Small intestine (tissue), 7 donors: ENCODE results near the gene CCN5. TPM values are rescaled to one million over a fixed set of nuclear protein-coding genes. Genes with fewer than 3 reads are reported as not detected.
A peak's percentile ranks its signal among the peaks of the same experiment; 100 is the strongest.

ENCODE experiments used
- DNase-seq, 2 donors: peaks; one replicate each; pipeline versions ENCODE4 v3.0.0 to v3.0.0-alpha.2; 2013
- FAIRE-seq: peaks from 2 replicates; lab custom pipeline; 2012; peaks lifted over from hg19 to GRCh38; lab: Jason Lieb, UNC
- H3K27ac ChIP-seq, 3 donors: one replicate each; pipeline ENCODE4 v1.5.1; 2013; ENCODE audit warnings: low read length in 2 of 3, mild to moderate bottlenecking in 2 of 3, control low read depth in 1 of 3, inconsistent platforms in 1 of 3, low read depth in 1 of 3, moderate library complexity in 1 of 3
- H3K27me3 ChIP-seq, 3 donors: one replicate each; pipeline ENCODE4 v1.6.1; 2013; ENCODE audit warnings: low read length in 3 of 3, inconsistent platforms in 1 of 3; ENCODE audit not compliant: control insufficient read depth in 3 of 3, insufficient read depth in 3 of 3
- H3K36me3 ChIP-seq, 3 donors: one replicate each; pipeline ENCODE4 v1.6.1; 2013; ENCODE audit warnings: low read length in 3 of 3, inconsistent platforms in 1 of 3, low read depth in 1 of 3, mild to moderate bottlenecking in 1 of 3, moderate library complexity in 1 of 3; ENCODE audit not compliant: control insufficient read depth in 3 of 3, insufficient read depth in 2 of 3
- H3K4me1 ChIP-seq, 3 donors: one replicate each; pipeline ENCODE4 v1.6.1; 2013; ENCODE audit warnings: low read length in 2 of 3, inconsistent platforms in 1 of 3, low read depth in 1 of 3, mild to moderate bottlenecking in 1 of 3, moderate library complexity in 1 of 3; ENCODE audit not compliant: control insufficient read depth in 3 of 3, insufficient read depth in 2 of 3
- H3K4me3 ChIP-seq, 3 donors: one replicate each; pipeline ENCODE4 v1.5.1; 2013; ENCODE audit warnings: low read length in 3 of 3, control low read depth in 1 of 3, inconsistent platforms in 1 of 3, low read depth in 1 of 3, mild to moderate bottlenecking in 1 of 3, moderate library complexity in 1 of 3
- H3K9me3 ChIP-seq, 2 donors: one replicate each; pipeline ENCODE4 v1.6.1; 2013; ENCODE audit warnings: low read depth in 1 of 2, low read length in 1 of 2; ENCODE audit not compliant: control insufficient read depth in 2 of 2, insufficient read depth in 1 of 2
- WGBS, 3 donors: extraction: QIAGEN DNeasy Blood & Tissue Kit; methylation state at CpG; one replicate each; pipeline ENCODE4 v1.1.7; 2013; 5-methylcytosine and 5-hydroxymethylcytosine counted together
- polyA plus RNA-seq, 4 donors: library from polyadenylated mRNA; stranded (reverse) in 3 of 4; unstranded in 1 of 4; fragments of 200-250 nt in 3 of 4; fragments of 120-200 nt in 1 of 4; gene quantifications; one replicate each; pipeline versions ENCODE4 v1.2.1 to v1.2.3, GENCODE V29; 2013
- donor health status: healthy with polysubstance abuse.
- donor health status: control.
- donor health status: control.
- donor health status: Bipolar disorder and iron deficiency.
- donor health status: healthy.

CCN5 gene
- polyA plus RNA-seq, 4 donors = 0.07 to 2.2 (median 1.9) TPM; not detected in 1

DNA sequence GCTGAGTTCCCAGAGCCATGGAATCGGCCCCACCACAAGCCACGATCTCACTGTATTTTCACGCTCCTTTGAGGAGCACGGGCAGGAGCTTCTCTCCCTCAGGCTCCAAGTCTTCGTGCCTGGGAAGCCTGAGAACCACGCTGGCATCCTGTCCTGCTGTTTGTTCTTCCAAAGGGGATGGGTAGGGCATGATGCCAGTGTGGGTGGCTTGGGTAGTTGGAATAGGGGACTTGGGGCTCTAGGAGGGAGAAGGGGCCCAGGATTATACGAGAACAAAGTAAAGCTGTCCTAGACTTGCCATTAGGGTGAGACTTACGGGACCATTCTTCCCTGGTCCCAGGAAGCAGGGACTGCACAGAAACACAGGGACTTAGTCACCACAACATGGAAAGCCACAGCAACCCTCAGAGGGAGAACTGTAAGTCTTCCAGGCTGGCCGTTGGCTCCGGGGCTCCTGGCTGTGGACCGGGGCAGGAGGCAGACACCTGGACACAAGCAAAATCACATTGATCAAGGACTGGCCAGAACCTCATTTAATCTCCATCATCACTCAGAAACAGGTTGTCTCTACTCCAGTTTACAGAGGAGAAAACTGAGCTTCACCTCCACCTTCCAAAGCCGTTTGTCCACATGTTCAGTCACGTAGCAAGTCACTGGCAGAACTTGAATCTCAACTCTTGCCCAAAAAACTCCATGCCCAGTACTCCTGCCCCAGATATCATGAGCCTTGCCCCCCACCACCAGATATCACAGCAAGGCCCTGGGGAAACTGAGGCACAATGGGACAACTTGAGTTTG lies 1.3 kb downstream of the CCN5 start:
- Histone ChIP-seq H3K4me3 (no peak overlapping the region), H3K9me3 (no peaks in the 10 kb centered on the region), H3K4me1 (peaks cover 0 to 7% (median 0%) of the 10 kb centered on the region in 3 donors), H3K36me3 (no peaks in the 10 kb centered on the region), H3K27me3 (no peaks in the 10 kb centered on the region), H3K27ac (no peak overlapping the region)
- no peak for FAIRE-seq
- 87 to 91% (median 88%) methylated on average over 13 of the region's 13 CpGs for WGBS, 3 donors
- no peak for DNase-seq

DNA sequence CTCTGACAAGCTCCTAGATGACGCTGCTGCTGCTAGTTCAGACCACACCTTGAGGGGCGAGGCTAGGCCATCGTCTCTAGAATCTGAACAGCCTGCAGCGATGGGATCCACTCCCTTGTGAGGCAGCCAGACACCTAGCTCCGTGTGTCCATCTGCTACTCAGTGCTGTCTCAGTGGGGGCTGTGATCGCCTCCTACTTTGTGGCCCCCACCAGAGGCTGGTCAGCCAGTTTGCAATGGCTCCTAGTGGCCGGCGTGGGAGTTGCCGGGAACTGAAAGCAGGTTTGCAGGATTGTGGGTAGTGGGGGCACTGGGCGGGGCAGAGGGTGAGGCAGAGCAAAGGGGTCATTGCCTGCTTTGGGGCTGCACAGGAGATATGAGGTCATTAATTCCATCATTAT lies 2.8 kb downstream of the CCN5 start:
- Histone ChIP-seq H3K9me3 (no peaks in the 10 kb centered on the region), H3K27me3 (no peaks in the 10 kb centered on the region), H3K4me3 (no peak overlapping the region), H3K4me1 (peaks cover 0 to 7% (median 0%) of the 10 kb centered on the region in 3 donors), H3K36me3 (no peaks in the 10 kb centered on the region), H3K27ac (no peak overlapping the region)
- DNase-seq (peak; percentile 17 to 28), FAIRE-seq (no peak)
- WGBS, 3 donors = 21 to 57% (median 37%) methylated on average over 10 of the region's 10 CpGs

DNA sequence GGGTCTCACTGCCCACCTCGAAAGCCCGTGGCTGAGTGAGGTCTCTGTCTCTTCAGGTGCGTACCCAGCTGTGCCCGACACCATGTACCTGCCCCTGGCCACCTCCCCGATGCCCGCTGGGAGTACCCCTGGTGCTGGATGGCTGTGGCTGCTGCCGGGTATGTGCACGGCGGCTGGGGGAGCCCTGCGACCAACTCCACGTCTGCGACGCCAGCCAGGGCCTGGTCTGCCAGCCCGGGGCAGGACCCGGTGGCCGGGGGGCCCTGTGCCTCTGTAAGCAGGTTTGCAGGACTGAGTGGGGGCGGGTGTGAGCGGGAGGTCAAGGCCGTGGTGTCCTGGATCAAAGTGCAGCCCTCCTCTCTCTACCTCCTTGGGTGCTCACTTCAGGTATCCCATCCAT lies 4.7 kb downstream of the CCN5 start:
- H3K27me3 ChIP-seq = peaks cover 0 to 6% (median 0%) of the 10 kb centered on the region in 3 donors
- no peak for FAIRE-seq
- peaks cover 0 to 3% (median 0%) of the 10 kb centered on the region in 3 donors for H3K4me1 ChIP-seq
- 81 to 89% (median 86%) methylated on average over 18 to 19 of the region's 19 CpGs for whole genome bisulfite sequencing, 3 donors
- no peak overlapping the region for H3K4me3 ChIP-seq
- H3K9me3 ChIP-seq = no peaks in the 10 kb centered on the region
- H3K27ac ChIP-seq = no peak overlapping the region
- H3K36me3 ChIP-seq = no peaks in the 10 kb centered on the region
- no peak for DNase-seq

DNA sequence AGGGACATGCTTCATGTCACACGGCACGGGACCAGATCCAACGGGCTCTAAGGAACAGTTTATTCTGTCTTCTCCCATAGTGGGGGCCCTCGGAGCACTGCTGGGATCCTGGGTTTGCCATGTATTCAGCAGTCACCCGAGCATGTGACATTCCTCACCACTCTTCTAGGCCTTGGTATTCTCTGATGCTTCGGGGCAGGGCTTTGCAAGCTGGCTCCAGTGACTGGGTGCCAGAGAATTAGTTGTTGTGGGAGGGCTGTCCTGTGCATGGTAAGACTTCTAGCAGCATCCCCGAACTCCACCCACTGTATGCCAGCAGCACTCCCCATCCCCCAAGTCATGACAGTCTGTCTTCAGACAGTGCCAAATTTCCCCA lies 5.4 kb downstream of the CCN5 start:
- WGBS, 3 donors = 71 to 75% (median 72%) methylated on average over 7 of the region's 7 CpGs
- no peak for FAIRE-seq
- H3K27me3 ChIP-seq = peaks cover 0 to 11% (median 0%) of the 10 kb centered on the region in 3 donors
- DNase-seq = no peak
- no peaks in the 10 kb centered on the region for H3K9me3 ChIP-seq
- H3K27ac ChIP-seq = no peak overlapping the region
- no peak overlapping the region for H3K4me3 ChIP-seq
- no peaks in the 10 kb centered on the region for H3K36me3 ChIP-seq
- no peaks in the 10 kb centered on the region for H3K4me1 ChIP-seq

DNA sequence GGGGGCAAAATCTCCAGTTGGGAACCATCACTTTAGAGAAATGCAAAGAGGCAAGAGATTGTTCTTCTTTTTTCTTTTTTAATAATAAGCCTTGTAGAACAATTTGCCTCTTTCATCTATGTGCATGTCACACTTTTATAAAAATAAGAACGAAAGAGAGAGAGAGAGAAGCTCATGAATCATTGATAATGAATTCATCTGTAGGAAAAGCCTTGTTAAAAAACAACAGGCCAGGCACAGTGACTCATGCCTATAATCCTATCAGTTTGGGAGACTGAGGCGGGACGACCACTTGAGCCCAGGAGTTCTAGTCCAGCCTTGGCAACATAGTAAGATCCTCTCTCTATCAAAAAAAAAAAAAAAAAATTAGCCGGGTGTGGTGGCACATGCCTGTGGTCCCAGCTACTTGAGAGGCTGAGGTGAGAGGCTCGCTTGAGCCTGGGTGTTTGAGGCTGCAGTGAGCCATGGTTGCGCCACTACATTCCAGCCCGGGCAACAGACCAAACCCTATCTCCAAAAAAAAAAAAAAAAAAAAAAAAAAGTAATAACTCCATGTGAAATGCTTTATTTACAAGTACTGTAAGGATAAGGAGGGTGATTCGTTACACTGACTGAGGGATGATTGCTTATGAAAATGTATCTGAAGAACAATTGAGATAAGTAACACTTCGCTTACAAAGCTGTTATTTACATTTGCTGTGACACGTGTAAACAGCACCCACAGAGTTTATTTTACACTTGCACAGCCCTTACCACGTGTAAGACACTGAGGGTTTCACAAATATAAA lies 6.0 kb downstream of the CCN5 start:
- Histone ChIP-seq H3K9me3 (no peaks in the 10 kb centered on the region), H3K27me3 (peaks cover 0 to 11% (median 0%) of the 10 kb centered on the region in 3 donors), H3K27ac (no peak overlapping the region), H3K4me1 (no peaks in the 10 kb centered on the region), H3K4me3 (no peak overlapping the region), H3K36me3 (no peaks in the 10 kb centered on the region)
- no peak for FAIRE-seq
- no peak for DNase-seq
- WGBS, 3 donors = 26 to 50% (median 34%) methylated on average over 11 of the region's 11 CpGs

DNA sequence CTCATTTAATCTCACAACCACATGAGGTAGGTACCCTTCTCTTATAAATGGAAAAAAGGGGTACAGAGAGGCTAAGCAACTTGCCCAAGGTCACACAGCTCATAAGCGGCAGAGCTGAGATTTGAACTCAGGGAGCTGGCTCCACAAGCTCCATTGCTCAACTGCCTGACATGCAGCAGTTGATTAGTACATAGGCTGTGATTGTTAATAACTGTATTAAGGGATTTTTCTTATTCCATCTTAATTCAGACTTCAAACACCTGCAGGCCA lies 6.6 kb downstream of the CCN5 start:
- WGBS, 3 donors = 64 to 95% (median 86%) methylated on average over 1 of the region's 1 CpG
- H3K4me1 ChIP-seq = no peaks in the 10 kb centered on the region
- H3K4me3 ChIP-seq = no peak overlapping the region
- FAIRE-seq (no peak), DNase-seq (no peak)
- peaks cover 0 to 11% (median 0%) of the 10 kb centered on the region in 3 donors for H3K27me3 ChIP-seq
- no peak overlapping the region for H3K27ac ChIP-seq
- H3K36me3 ChIP-seq = no peaks in the 10 kb centered on the region
- H3K9me3 ChIP-seq = no peaks in the 10 kb centered on the region

DNA sequence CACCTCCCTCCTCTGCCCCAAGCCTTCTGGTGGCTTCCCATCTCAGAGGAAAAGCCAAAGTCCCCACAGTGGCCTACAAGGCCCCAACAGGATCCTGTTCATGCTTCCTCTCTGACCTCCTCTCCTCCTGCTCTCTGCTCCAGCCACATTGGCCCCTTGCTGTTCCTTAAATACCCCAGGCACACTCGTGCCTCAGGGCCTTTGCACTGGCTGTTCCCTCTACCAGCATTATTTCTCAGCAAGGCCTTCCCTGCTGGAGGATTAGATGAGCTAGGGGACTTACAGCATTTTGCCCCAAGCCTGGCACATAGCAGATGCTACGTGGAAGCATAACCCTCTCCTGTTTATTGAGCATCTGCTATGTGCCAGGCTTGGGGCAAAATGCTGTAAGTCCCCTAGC lies 7.8 kb downstream of the CCN5 start:
- H3K4me1 ChIP-seq = no peaks in the 10 kb centered on the region
- 83 to 87% (median 84%) methylated on average over 2 of the region's 2 CpGs for WGBS, 3 donors
- peaks cover 0 to 11% (median 0%) of the 10 kb centered on the region in 3 donors for H3K27me3 ChIP-seq
- no peak for DNase-seq
- no peaks in the 10 kb centered on the region for H3K36me3 ChIP-seq
- H3K27ac ChIP-seq = no peak overlapping the region
- H3K4me3 ChIP-seq = no peak overlapping the region
- H3K9me3 ChIP-seq = no peaks in the 10 kb centered on the region
- no peak for FAIRE-seq

DNA sequence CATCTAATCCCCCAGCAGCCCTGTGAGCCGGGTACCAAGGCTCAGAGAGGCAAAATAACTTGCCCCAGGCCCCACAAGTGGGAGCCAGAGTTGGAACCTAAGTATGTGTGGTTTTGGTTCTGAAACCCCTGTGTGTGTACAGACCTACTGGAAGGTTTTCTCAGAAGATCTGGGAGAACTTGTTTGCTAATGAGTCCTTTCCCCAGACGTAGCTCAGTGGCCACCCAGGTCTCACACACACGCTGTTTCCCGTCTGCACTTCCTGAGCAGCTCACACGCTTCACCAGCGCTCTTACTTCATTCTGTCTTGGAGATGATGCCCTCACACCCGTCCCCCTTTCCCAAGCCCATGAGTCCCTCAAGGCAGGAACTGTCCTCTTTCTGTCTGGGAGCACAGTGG lies 8.2 kb downstream of the CCN5 start:
- Histone ChIP-seq H3K27ac (no peak overlapping the region), H3K4me3 (no peak overlapping the region), H3K9me3 (no peaks in the 10 kb centered on the region), H3K4me1 (no peaks in the 10 kb centered on the region), H3K36me3 (no peaks in the 10 kb centered on the region), H3K27me3 (peaks cover 0 to 11% (median 0%) of the 10 kb centered on the region in 3 donors)
- FAIRE-seq = no peak
- 72 to 84% (median 74%) methylated on average over 7 of the region's 7 CpGs for WGBS, 3 donors
- DNase-seq = no peak
